Activated CD4-positive, alpha-beta T cell treated with anti-CD3 and anti-CD28 coated beads, Interleukin-2, amount 50 U/mL, for 16 hours (primary cell): Measurements from ENCODE around the gene LRMDA.
"Not testable (repeated sequence)": the region's sequence is repeated elsewhere in the genome, so short reads cannot be mapped to it uniquely, and the experiment has no call there.

Source experiments
- DNase-seq: peaks from one replicate; pipeline ENCODE4 v3.0.0-alpha.2; 2020

LRMDA gene

GRCh38 chr10:75723319-75723980, 292.0 kb downstream of the LRMDA start:
- DNase-seq = no peak

GRCh38 chr10:75724047-75724446, 292.6 kb downstream of the LRMDA start:
- DNase-seq = no peak

DNA sequence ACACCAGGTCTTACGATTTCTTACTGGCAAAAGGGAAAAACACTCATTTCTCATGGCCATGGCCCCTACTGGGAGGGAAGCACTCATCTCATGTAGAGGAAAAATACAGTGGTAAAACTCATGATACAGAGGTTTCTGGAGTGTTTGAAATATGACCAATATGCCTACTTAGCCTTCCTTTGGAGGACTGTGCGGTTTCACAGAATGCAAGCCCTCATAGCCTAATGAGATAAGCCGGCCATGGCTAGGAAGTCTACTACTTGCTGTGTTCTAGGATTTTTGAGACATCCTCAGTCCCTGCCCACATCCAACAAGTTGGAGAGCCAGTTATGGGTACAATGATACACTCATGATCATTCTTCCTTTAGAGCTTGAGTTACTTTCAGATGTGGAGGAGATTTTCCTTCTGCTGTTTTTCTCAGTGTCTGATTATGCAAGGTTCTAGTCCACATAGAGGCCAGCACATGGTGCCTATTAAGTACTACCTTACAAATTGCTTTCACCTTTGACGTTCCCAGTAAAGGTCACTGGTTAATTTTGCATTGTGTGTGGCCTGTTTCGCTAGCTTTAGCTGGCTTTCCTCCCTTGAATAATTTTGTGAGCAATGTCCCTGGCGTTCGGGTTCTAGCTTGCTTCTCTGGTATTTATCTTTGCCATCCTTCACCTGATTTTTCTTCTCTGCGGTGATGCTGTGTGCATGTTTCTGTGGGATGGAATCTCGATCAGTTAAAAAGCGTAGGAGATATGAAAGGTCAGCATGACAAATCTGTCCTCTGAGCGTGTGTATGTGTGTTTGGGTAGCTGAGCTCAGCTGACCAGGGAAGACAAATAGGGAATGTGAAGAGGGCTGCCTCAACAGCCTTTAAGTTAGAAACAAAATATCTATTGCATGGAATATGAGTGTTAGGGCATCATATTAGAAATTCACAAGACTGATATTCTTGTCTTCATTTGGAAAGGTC, 295.4 kb downstream of the LRMDA start:
- no peak for DNase-seq

DNA sequence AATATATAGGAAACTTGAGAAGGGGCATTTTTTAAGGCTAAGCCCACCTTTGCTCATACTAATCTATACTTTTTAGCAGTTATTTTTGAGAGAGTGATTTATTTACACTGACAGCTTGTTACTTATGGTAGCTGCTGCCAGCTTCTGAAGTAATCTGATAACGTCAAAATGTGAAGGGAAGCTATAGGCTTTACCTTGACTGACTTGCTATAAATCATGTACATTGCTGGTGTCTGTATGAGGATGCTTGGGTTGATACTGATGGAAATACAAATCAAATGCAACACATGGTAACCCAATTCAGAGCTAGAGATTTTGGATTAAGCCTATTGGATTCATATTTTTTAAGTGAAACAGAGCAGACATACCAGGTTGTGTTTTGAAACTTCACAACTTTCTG, 299.4 kb downstream of the LRMDA start:
- DNase-seq = no peak

- no peak for DNase-seq
Observed at GRCh38 chr10:75733135-75733890, 301.9 kb downstream of the LRMDA start.

DNA sequence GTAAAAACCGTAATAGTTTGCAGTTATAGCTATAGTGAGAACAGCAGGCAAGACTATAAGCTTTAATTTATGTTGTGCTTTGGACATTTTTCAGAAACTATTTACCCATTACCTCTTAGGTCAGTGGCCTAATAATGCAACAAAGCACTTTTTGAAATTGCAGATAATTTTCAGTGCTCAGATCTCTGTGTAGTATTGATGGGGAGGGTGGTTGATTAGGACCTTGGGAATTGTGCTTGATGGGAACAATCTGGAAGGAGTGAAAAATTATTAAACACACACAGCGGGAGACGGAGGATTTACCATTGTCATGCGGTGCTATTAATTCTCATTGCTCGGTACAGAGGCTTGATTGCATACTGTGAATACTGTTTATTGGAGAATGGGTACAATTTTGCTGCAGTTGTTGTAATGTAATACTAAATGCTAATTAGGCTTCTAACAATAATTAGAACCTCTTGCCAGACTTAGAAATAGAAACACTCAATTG, 304.8 kb downstream of the LRMDA start:
- no peak for DNase-seq

GRCh38 chr10:75736889-75737579, 305.6 kb downstream of the LRMDA start:
- no peak for DNase-seq

DNA sequence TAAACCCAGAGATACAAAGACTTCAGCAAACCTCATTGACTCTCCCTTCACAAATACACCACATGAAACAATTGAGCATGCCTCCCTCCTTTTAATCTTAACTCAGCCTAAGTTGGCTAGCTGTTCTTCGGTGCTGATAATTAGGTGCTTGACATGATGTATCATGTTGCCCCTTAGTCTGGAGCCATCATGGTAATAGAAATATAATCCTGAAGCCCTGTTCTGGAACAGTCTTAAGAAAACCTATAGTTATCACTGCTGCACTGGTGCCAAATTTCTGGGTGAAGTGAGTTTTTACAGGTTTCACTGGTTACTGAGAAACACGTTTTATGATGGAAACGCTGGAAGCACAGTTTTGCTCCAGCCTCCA, 306.1 kb downstream of the LRMDA start:
- DNase-seq = no peak

GRCh38 chr10:75738924-75739323, 307.5 kb downstream of the LRMDA start:
- DNase-seq = no peak

DNA sequence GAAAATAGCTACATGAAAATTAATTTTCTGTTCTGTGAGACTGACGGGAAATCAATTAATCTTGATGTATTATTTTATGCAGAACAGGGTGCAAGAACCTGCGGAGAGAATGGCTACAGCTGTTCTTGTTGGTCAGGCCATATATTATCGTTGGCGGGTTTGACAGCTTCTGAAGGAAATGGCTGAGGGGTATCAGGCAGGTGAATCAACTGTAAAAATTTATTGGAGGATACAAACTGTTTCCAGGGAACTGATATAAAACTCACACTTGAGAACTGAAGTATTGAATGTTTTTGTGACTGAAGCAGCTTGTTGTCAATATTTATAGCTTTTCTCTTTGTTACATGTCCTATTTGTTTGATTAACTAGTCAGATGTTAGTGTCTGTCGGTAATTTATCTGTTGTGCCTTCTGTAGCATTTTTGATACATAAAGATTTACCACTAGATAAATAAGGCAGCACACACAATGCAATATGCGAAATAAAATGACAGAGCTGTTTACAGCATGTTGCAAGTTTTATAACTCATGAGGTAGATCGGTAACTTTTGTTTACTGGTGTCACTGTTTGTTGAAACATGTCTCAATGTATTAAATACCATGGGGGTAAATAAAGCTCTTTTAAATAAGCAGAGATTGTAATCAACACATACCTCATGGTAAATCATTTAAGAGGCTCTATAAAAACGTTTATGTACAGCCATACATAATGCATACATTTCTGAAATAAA, 308.2 kb downstream of the LRMDA start:
- DNase-seq = no peak

DNA sequence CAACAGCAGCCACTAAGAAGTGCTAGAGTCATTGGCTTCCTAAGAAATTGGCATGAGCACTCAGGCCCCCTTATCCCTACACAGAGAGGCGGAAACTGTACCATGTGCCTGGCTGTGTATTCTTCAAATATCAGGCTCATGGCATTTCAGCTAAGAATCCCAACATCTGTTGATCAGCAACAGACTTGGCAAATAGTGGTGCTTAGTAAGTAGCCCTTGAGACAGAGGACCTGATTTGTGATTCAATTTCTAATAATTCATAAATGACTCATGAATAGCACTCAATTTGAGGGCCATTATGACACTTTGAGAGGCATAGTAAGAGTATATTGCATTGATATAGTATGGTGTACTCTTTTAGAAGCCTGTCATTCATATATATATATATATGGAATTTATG, 309.1 kb downstream of the LRMDA start:
- DNase-seq = no peak

GRCh38 chr10:75742355-75742754, 310.9 kb downstream of the LRMDA start:
- no peak for DNase-seq

- DNase-seq = no peak
Observed at GRCh38 chr10:75743291-75743778, 311.9 kb downstream of the LRMDA start.

DNA sequence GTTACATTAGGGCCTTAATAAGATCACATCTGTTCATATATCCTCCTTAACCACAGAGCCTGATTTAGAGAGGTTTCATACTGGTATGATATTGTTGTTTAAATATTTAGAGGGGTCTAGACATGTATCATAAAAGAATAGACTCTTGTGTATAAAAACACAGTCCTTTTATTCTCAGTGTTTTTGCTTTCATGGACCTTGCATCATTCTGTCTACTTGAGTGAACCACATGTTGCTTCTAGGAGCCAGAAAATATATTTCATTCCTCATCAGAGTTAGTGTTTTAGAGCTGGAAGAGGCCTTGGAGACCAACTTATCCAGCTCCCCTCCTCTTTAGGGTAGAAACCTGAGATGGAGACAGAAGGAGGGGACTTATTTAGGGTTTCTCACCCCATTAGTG, 312.8 kb downstream of the LRMDA start:
- no peak for DNase-seq

DNA sequence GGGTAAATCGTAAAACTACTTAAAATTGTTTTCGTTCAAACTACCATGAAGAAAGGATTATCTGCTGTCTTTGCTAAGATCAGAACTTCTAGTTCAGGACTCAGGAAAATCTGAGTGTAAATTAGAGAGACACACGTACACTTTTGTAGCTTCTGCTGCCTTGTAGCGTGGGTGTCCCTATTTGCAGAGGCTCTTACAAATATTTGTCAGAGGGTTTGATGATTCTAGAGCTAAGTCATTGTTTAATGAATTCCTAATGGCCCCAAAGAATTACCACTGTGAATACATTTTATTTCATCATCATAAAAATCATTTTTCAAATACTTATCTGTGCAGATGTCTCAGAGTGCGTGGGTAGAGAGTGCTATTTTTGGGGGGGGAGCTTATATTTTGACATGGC, 314.9 kb downstream of the LRMDA start:
- DNase-seq = no peak

- DNase-seq = not testable (repeated sequence)
Observed at GRCh38 chr10:75750093-75750875, 318.9 kb downstream of the LRMDA start.

- DNase-seq = no peak
Observed at GRCh38 chr10:75751232-75751631, 319.8 kb downstream of the LRMDA start.

- no peak for DNase-seq
Observed at GRCh38 chr10:75753621-75754020, 322.2 kb downstream of the LRMDA start.

- DNase-seq = no peak
Observed at GRCh38 chr10:75754096-75754831, 322.8 kb downstream of the LRMDA start.

- no peak for DNase-seq
Observed at GRCh38 chr10:75755528-75755927, 324.1 kb downstream of the LRMDA start.
